ENCODE data around the gene MINAR1. TPM values are rescaled to one million over a fixed set of nuclear protein-coding genes. Genes with fewer than 3 reads are reported as not detected.

Gene MINAR1
- total RNA-seq, 2 experiments from 2014 or later, result 0.11 to 0.14 TPM

DNA sequence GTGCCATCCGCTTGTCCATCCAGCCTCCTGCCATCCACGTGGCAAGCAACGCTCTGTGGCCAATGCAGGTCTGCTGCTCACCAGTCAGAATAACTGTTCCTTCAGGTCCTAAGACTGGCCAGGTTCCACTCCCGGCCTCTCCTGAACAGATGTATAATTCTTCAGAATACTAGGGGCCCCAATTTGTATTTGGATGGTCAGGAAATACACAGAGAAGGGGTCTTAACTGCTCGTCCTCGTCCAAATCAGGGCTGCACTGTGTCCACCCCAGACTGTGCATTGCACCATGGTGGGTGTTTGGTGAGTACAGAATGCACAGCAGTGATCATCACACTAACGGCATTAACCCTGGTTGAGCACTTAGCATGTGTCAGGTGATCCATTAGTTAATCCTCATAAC, 46.0 kb downstream of the MINAR1 start:
- H3K4me1 ChIP-seq (ENCODE audit: insufficient read depth, low read length), result no peaks in the 10 kb centered on the region
- H3K36me3 Mint-ChIP-seq (ENCODE audit: low read depth), result no peaks in the 10 kb centered on the region
- H3K27me3 Mint-ChIP-seq, result peaks cover 15% of the 10 kb centered on the region
- H3K27ac Mint-ChIP-seq, result no peak overlapping the region
- peaks cover 5% of the 10 kb centered on the region for H3K4me1 Mint-ChIP-seq (ENCODE audit: low read depth)
- no peak overlapping the region for H3K4me3 Mint-ChIP-seq
- intact Hi-C loops (cut with DNase I, micrococcal nuclease), result no loop called here
- CTCF ChIA-PET, result no interaction called here
- no peaks in the 10 kb centered on the region for H3K9me3 Mint-ChIP-seq
- POLR2A ChIA-PET, result no interaction called here
- no peaks in the 10 kb centered on the region for H3K9me3 ChIP-seq (ENCODE audit: control insufficient read depth in 1 of 2, insufficient read depth in 1 of 2, low read length in 2 of 2)
- DNase-seq, result no peak
- no peak overlapping the region for H3K27ac ChIP-seq (ENCODE audit: low read depth in 1 of 2, low read length in 2 of 2)
- no peak for ATAC-seq (ENCODE audit: poor library complexity)
- TF ChIP-seq, protein P1, sequence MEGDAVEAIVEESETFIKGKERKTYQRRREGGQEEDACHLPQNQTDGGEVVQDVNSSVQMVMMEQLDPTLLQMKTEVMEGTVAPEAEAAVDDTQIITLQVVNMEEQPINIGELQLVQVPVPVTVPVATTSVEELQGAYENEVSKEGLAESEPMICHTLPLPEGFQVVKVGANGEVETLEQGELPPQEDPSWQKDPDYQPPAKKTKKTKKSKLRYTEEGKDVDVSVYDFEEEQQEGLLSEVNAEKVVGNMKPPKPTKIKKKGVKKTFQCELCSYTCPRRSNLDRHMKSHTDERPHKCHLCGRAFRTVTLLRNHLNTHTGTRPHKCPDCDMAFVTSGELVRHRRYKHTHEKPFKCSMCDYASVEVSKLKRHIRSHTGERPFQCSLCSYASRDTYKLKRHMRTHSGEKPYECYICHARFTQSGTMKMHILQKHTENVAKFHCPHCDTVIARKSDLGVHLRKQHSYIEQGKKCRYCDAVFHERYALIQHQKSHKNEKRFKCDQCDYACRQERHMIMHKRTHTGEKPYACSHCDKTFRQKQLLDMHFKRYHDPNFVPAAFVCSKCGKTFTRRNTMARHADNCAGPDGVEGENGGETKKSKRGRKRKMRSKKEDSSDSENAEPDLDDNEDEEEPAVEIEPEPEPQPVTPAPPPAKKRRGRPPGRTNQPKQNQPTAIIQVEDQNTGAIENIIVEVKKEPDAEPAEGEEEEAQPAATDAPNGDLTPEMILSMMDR (IDR thresholded peaks at IDR 0.05), result no peak
- no peaks in the 10 kb centered on the region for H3K36me3 ChIP-seq (ENCODE audit: insufficient read depth, low read length)
- no peaks in the 10 kb centered on the region for H3K27me3 ChIP-seq (ENCODE audit: control insufficient read depth in 1 of 2, insufficient read depth in 2 of 2, low read length in 2 of 2)
- H3K4me3 ChIP-seq (ENCODE audit: low read length), result no peak overlapping the region

DNA sequence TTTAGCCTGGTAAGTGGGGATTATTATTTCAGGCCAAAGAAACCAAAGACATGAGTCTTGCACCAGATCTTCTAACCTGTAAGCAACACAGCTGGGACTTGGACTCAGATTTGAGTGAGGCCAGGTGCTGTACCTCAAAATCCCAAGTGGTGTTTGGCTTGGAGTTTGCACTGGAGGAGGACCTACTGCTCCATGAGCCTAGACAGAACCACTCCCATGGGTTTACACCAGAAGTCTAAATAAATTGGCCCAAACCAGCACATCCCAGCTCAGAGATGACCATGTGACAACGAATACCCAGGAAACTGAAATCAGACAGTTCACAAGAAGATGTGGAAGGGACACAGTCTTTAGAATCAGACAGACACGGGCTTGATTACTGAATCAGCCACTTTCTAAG, 47.5 kb downstream of the MINAR1 start:
- H3K27ac Mint-ChIP-seq, result no peak overlapping the region
- DNase-seq (no peak), ATAC-seq (ENCODE audit: poor library complexity) (no peak)
- peaks cover 15% of the 10 kb centered on the region for H3K27me3 Mint-ChIP-seq
- ChIA-PET CTCF (interaction anchor here (1.0 kb wide), 1 partner anchor 9 kb away, joined by 3 read pairs; no protein-coding TSS in a partner anchor), POLR2A (no interaction called here)
- no peaks in the 10 kb centered on the region for H3K36me3 ChIP-seq (ENCODE audit: insufficient read depth, low read length)
- no peaks in the 10 kb centered on the region for H3K4me1 ChIP-seq (ENCODE audit: insufficient read depth, low read length)
- no peak overlapping the region for H3K27ac ChIP-seq (ENCODE audit: low read depth in 1 of 2, low read length in 2 of 2)
- no peaks in the 10 kb centered on the region for H3K36me3 Mint-ChIP-seq (ENCODE audit: low read depth)
- H3K4me3 Mint-ChIP-seq, result no peak overlapping the region
- no peaks in the 10 kb centered on the region for H3K9me3 ChIP-seq (ENCODE audit: control insufficient read depth in 1 of 2, insufficient read depth in 1 of 2, low read length in 2 of 2)
- no peak overlapping the region for H3K4me3 ChIP-seq (ENCODE audit: low read length)
- TF ChIP-seq, protein P1 (IDR thresholded peaks at IDR 0.05), result no peak
- intact Hi-C loops (cut with DNase I, micrococcal nuclease), result no loop called here
- H3K4me1 Mint-ChIP-seq (ENCODE audit: low read depth), result peaks cover 5% of the 10 kb centered on the region
- H3K9me3 Mint-ChIP-seq, result no peaks in the 10 kb centered on the region
- H3K27me3 ChIP-seq (ENCODE audit: control insufficient read depth in 1 of 2, insufficient read depth in 2 of 2, low read length in 2 of 2), result no peaks in the 10 kb centered on the region

DNA sequence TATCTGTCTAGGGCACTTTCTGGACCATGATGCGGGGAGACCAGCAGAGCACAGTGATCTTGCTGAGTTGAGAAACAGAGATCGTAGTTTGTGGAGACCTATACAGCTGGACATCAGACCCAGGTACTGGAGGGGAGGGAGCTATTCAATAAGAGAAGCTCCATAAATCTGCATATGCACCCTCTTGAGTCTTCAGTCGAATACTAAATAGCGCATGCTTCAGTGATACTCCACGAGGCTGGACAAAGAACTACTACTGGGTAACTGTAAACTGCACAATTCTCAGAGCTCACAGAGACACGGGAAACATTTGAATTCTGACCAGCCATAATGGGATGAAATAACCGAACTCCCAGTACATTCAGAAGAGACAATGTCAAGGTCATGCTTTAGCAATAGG, 49.7 kb downstream of the MINAR1 start:
- Histone ChIP-seq H3K4me1 (ENCODE audit: insufficient read depth, low read length) (no peaks in the 10 kb centered on the region), H3K36me3 (ENCODE audit: insufficient read depth, low read length) (no peaks in the 10 kb centered on the region), H3K4me3 (ENCODE audit: low read length) (no peak overlapping the region), H3K27ac (ENCODE audit: low read depth in 1 of 2, low read length in 2 of 2) (no peak overlapping the region), H3K9me3 (ENCODE audit: control insufficient read depth in 1 of 2, insufficient read depth in 1 of 2, low read length in 2 of 2) (no peaks in the 10 kb centered on the region), H3K27me3 (ENCODE audit: control insufficient read depth in 1 of 2, insufficient read depth in 2 of 2, low read length in 2 of 2) (no peaks in the 10 kb centered on the region)
- no peaks in the 10 kb centered on the region for H3K36me3 Mint-ChIP-seq (ENCODE audit: low read depth)
- no peak overlapping the region for H3K27ac Mint-ChIP-seq
- H3K4me3 Mint-ChIP-seq, result no peak overlapping the region
- TF ChIP-seq, protein P1 (IDR thresholded peaks at IDR 0.05), result no peak
- H3K27me3 Mint-ChIP-seq, result peaks cover 15% of the 10 kb centered on the region
- ChIA-PET CTCF (no interaction called here), POLR2A (no interaction called here)
- intact Hi-C loops (cut with DNase I, micrococcal nuclease), result no loop called here
- H3K4me1 Mint-ChIP-seq (ENCODE audit: low read depth), result no peaks in the 10 kb centered on the region
- H3K9me3 Mint-ChIP-seq, result no peaks in the 10 kb centered on the region
- ATAC-seq (ENCODE audit: poor library complexity) (no peak), DNase-seq (no peak)

Other genes with a start within 250 kb of the MINAR1 start
- gene ANKRD34C, start 149.6 kb upstream of the MINAR1 start, total RNA-seq, result not detected
- 10 to 100 TPM; 12.2 to 12.7 TPM for gene TMED3, start 121.2 kb upstream of the MINAR1 start, total RNA-seq